HG02759 (cell line): ENCODE results near the gene WDR27.

Source experiments
- ATAC-seq: cut with Tn5 transposase; IDR thresholded peaks from one replicate; pipeline ENCODE4 v1.9.1; 2021; ENCODE audit warnings: mild to moderate bottlenecking, moderate library complexity; ENCODE audit not compliant: unreplicated experiment

WDR27 gene

GRCh38 chr6:169641461-169642085 lies 60.3 kb downstream of the WDR27 start:
- no peak for ATAC-seq

GRCh38 chr6:169640983-169641382 lies 60.8 kb downstream of the WDR27 start:
- no peak for ATAC-seq

- no peak for ATAC-seq
Observed at GRCh38 chr6:169640351-169640852, 61.4 kb downstream of the WDR27 start.

- no peak for ATAC-seq
Observed at GRCh38 chr6:169639653-169640278, 62.1 kb downstream of the WDR27 start.

- ATAC-seq = no peak
Observed at GRCh38 chr6:169638915-169639314, 62.9 kb downstream of the WDR27 start.

DNA sequence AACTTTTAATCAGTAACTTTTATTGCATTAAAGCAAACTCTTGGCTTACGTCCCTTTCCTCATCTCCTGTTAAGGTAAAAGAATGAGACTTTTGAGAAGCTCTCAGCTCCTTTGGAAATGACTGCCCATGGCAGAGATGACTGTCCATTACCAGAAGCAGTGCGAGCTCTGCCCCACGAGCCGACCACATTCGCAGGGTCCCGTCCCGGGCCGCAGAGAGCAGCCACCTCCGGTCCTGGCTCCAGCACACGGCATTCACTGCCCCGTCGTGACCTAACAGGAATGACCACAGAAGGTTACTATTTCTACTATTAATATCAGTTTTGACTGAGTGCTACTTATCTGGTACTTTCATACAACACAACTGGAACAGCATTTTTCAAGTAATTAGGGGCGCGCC lies 63.4 kb downstream of the WDR27 start:
- no peak for ATAC-seq

GRCh38 chr6:169635345-169635744 lies 66.5 kb downstream of the WDR27 start:
- no peak for ATAC-seq

GRCh38 chr6:169632841-169633240 lies 69.0 kb downstream of the WDR27 start:
- no peak for ATAC-seq

DNA sequence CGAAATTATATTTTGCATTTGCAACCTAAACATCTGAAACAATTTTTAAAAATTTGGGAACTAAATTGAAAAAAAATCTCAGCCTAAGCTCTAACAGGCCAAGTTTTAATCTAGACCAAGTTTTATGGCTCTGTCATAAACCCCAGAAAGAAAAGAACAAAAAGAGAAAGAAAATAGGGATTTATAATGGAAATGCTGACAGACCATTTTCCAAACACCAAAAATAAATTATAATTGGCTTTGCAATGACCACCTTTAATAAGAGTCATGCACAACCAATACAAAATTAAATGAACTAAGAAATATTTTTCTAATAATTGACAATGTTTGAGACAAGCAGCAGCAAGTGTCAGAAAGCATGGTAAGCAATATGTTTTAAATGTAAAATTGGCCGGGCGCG lies 72.6 kb downstream of the WDR27 start:
- ATAC-seq = no peak

- ATAC-seq = no peak
Observed at GRCh38 chr6:169627736-169628607, 73.9 kb downstream of the WDR27 start.

DNA sequence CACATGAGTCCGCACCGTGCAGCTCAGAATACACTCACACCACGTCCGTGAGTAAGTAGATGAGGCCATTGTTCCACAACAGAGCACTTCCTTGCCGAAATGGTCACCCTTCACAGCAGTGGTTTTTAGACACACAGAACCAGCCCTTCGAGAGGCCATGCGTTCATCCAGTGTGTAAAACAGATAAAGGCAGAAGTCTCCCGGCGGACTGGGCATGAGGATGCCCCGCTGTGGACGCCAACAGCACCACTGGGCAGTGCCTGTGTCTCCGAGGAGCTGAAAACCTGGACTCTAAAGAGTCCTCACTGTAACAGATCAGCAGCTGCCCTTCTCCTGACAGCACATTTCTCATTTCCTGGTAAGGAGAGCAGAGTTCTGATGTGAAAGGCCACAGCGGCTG lies 75.2 kb downstream of the WDR27 start:
- ATAC-seq = no peak

DNA sequence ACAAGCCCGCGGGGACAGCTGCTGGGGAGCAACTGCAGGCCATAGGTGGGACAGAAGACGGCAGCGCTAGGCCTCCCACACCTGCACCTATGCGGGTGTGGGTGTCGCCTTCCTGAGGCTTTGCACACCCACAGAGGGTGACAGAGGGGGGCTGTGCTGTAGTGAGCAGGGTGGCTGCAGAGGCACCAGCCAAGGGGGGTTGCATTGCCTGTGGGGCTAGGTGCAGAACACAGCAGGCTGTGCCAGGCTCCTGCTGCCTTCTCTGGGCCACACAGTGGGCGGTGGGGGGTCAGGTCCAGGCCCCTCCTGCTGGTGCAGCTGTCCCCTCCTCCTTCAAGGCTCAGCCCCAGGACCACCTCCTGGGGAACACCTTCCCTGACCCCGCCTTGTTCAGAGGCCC lies 75.7 kb downstream of the WDR27 start:
- ATAC-seq = no peak

- no peak for ATAC-seq
Observed at GRCh38 chr6:169625376-169625775, 76.5 kb downstream of the WDR27 start.

GRCh38 chr6:169624785-169625184 lies 77.0 kb downstream of the WDR27 start:
- no peak for ATAC-seq

GRCh38 chr6:169623975-169624374 lies 77.9 kb downstream of the WDR27 start:
- ATAC-seq = no peak

DNA sequence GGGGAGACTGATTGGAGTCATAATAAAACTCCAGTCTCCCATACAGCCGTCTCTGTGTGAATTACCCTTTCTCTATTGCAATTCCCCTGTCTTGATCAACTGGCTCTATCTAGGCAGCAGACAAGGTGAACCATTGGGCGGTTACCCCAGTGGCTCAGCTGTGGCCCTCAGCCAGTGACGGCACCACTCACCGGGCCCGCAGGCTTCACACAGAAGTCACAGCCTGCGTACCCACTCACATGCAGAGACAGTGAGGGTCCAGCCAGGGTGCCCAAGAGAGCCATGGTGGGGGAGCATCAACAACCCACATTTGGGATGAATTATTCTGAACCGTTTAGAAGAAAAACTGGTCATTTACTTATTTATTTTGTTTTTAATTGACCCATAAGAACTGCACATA lies 78.5 kb downstream of the WDR27 start:
- ATAC-seq = no peak

DNA sequence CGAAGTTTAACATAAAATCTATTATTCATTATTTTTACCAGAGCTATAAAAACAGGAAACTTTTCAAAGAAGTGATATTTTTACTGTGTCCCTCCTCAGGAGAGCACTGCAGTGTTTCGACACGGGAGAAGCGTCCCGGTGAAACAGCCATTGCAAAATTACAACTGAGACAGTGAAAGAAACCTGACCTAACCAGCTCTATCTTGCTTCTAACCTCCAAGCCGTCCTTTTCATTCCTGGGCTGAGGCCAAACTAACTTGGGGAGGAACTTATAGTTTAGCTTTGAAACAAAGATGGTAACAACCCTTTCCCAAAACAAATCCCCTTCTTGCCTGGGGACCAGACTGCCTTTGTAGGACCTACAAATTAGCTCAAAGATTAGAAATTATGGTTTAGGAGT lies 79.2 kb downstream of the WDR27 start:
- no peak for ATAC-seq

DNA sequence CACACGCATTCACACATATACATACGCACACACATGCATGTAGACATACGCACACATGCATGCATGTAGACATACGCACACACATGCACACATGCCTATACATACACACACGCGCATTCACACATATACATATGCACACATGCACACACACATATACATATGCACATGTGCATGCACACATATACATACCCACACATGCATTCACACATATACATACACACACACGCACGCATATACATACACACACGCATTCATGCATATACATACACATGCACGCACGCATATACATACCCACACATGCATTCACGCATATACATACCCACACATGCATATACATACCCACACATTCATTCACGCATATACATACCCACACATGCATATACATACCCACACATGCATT lies 80.5 kb downstream of the WDR27 start:
- no peak for ATAC-seq

GRCh38 chr6:169620171-169621130 lies 81.4 kb downstream of the WDR27 start:
- ATAC-seq = no peak

- ATAC-seq = no peak
Observed at GRCh38 chr6:169619650-169620049, 82.2 kb downstream of the WDR27 start.
